GM19351 (cell line): Measurements from ENCODE around the gene ALPI.
A peak's percentile ranks its signal among the peaks of the same experiment; 100 is the strongest.
"Not testable (repeated sequence)": the region's sequence is repeated elsewhere in the genome, so short reads cannot be mapped to it uniquely, and the experiment has no call there.

Experiments
- ATAC-seq: cut with Tn5 transposase; IDR thresholded peaks from one replicate; pipeline ENCODE4 v1.9.1; 2021; ENCODE audit warnings: mild to moderate bottlenecking, moderate library complexity; ENCODE audit not compliant: unreplicated experiment

ALPI gene

DNA sequence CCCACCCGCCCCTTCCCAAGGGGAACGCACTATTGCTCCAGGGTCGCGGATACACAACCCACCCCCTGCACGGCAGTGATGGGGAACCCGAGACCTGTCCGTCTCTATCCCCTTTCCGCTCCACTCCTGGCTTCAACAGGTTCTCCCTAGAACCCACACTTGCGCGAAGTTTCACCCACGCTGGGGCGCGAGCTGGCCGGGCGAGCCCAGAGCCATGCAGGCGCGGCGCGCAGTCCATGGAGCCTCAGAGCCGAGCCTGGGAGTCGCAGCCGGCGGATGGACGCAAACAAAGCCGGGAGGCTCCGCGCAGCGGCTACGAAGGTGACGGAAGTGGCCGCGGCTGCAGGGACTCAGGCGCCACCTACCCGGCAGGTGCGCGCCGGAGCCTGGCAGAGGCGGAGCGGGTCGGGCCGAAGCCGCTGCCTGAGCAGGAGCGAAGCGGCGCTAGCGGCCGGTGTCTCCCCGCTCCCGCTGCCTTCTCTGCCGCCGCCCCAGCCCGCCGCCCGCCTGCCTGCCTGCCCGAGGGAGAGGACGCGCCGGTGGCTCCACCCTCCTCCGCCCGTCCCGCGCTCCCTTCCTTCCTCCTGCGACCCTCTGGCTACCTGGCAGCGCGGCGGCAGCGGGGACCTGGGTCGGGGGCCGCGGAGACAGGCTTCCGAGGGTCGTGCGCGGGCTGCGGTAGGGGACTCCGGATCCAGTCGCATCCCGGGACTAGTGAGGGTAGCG, 35.3 kb upstream of the ALPI start:
- ATAC-seq: no peak

DNA sequence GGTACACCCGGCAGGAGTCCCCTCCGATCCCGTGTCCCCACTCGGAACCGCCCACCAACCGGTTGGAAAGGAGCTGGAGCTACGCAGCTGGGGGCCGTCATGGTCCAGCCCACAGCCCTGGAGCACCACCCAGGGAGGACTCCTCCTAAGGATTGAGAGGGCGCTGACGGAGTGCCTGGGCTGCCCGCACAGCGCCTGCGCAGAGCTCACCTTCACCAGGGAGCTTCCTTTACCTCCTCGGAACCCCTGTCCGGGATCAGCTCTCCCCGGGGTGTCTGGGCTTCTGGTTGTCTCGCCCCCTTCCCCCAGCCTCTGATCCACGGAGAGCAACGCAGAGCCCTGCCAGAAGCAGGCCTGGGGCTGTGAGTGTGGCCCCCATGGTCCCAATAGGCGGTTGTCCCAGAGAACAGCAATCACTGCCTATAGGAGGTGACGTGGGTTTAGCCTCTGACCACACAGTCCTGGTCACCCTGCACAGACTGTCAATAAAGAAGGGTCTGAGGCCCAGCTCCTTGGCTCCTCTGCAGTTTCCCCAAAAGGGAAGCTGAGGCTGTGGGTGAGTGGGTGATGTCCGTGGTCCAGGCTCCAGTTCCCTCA, 34.7 kb upstream of the ALPI start:
- no peak for ATAC-seq

DNA sequence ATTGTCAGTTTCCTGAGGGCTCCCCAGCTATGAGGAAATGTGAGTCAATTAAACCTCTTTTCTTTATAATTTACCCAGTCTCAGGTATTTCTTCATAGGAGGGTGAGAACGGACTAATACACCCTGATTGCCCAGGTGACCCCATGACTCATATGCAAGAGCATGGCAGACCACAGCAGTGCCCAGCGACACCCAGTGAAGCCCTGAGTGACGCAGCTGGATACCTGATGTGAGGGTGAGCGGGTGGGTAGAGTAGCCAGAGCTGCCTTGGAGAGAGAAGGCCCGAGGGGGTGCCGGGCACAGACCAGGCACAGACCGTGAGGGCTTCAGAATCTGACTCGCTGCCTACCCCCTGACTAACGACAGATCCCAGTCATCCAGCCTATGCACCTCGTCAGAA, 33.9 kb upstream of the ALPI start:
- ATAC-seq: no peak

DNA sequence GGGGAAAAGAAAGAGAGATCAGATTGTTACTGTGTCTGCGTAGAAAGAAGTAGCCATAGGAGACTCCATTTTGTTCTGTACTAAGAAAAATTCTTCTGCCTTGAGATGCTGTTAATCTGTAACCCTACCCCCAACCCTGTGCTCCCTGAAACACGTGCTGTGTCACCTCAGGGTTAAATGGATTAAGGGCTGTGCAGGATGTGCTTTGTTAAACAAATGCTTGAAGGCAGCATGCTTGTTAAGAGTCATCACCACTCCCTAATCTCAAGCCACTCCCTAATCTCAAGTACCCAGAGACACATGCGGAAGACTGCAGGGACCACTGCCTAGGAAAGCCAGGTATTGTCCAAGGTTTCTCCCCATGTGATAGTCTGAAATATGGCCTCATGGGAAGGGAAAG, 33.0 kb upstream of the ALPI start:
- ATAC-seq: not testable (repeated sequence)

DNA sequence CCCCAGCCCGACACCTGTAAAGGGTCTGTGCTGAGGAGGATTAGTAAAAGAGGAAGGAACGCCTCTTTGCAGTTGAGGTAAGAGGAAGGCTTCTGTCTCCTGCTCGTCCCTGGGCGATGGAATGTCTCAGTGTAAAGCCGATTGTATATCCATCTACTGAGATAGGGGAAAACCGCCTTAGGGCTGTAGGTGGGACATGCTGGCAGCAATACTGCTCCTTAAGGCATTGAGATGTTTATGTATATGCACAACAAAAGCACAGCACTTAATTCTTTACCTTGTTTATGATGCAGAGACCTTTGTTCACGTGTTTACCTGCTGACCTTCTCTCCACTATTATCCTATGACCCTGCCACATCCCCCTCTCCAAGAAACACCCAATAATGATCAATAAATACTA, 32.5 kb upstream of the ALPI start:
- not testable (repeated sequence) for ATAC-seq

DNA sequence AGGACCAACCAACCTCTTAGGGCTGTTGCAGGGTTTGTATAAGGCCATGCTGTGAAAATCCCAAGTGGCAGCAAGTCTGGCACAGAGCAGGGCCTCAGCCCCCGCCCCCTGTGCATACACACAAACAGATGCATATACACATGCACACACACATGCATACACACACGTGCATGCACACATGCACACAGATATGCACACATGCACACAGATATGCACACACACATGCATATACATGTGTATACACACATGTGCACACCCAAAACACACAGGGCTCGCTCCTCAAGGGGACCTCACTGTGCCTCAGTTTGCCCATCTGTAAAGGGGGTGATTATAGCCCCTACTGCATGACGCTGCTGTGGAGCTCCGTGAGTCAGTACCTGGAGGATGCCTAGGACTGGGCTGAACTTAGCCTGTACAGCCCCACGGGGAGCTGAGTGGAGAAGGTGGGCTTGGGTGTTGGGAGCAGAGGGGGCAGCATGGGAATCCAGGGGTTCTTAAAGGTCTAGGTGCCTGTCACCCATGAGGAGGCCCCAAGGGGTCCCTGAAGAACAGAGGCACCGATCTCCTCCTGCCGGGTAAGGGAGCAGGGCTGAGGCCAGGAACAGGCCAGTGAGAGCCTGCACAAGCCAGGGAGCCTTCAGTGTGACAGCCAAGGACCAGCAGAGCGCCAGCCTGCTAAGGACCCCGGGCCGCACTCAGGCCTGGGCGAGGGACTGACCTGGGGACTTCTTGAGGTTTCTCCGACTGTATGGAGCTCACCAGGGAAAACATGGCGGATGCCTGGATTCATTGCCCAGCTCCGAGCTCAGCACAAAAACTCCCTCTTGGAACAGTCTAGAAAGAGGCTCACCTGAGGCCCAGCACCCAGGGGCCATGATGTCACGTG, 24.0 kb upstream of the ALPI start:
- ATAC-seq: no peak

DNA sequence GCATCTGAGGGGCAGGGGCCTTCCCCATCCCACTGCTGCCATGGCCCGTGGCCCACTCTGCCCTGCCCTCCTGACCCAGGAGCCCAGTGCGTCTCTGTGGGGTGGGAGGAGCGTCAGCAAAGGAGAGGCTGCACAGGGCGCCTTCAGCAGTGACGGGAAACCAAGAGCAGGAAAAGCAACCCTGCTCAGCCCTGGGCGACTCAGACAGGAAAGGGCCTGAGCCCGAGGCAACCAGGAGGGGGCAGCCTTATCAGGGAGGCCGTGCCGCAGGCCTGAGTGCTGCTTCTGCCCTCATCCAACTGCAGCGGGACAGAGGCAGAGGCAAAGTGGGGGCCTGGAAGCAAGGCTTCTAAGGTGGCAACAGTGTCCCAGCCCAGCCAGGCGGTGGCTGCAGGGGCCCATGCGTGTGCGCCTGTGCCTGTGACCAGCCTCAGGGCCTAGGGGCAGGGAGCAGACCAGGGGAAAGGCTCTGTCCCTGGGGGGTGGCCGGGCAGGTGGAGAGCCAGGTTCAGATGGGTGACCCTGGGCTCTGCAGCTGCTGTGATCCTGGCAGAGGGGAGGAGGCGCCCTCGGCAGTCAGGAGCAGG, 23.3 kb upstream of the ALPI start:
- ATAC-seq: no peak

DNA sequence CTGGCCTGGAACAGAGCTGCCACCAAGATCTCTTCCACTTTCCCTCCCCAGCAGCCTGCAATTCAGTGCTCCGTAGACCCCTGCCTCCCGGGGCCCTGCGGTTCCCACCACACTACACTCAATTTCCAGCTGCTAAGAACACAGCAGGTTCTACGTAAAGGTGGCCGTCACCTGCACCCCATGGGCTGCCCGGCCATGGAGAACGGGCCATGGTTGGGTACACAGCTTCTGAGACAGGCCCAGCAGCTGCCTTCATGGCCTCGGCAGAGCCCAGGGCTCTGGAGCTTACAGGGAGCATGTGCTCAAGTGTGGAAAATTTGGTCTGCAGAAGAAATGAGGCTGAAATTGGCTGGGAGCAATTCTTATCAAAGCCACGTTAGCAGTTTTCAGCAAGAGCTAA, 22.3 kb upstream of the ALPI start:
- ATAC-seq: not testable (repeated sequence)

DNA sequence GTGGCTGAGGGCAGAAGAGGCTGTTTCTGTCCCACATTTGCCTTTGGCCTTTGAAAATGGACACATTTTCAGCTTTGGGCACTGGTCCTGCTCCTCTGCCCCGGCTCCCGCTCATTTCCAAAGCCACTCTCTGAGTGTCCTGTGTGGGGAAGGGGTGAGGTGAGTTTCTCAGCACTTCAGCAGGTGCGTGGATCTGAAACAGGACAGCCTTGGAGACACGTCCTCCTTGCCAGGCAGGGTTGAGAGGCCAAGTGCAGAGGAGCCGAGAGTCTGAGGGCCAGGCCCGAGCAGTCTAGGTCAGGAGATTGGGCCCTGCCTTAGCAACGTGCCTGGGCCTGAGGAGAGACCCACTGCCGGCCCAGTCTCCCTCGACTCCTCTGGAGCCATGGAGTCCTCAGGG, 21.9 kb upstream of the ALPI start:
- ATAC-seq: no peak

DNA sequence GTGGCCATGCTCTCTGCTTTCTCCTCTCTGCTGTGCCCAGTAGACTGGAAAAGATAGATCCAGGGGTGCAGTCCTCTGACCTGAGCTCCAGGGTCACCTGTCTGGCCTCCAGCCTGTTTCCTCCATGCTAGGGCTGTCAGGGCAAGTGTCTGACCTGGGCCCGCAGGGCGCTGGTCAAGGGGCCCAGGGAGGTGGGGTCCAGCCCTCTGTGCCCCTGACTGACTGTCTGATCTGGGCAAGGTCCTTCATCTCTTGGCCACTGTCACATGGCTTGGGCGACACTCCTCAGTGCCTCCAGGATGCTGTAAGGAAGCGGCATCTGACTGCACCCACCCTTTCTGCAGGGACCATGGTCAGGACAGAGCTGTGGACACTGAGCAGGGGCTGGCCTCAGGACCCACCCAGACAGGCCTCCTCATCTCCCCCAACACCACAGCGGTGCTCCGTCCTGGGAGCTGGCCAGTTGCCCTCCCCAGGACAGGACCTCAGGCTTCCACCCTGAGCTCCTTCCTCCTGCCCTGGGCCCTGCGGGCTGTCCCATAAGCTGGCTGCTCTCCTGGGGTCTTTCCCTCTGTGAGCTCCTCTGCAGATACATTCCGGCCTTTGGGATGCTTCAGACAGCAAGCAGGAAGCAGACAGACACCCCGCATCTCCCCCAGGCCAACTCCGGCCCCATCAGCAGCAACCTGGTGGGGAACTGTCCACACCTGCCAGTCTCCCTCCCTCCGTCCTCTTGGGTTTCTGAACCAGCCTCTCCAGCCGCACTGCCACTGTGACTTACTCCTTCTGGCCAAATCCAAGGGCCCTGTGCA, 21.2 kb upstream of the ALPI start:
- no peak for ATAC-seq

DNA sequence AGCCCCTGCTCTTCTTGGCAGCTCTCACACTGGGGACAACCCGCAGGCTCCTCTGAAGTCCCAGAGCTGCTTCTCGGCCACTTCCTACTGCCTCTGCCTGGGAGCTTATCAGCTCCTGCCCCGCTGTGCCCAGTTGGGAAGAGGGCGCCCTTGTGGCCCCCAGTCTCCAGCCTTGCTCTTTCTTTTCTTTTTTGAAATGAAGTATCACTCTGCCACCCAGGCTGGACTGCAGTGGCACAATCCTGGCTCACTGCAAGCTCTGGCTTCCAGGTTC, 20.6 kb upstream of the ALPI start:
- no peak for ATAC-seq

DNA sequence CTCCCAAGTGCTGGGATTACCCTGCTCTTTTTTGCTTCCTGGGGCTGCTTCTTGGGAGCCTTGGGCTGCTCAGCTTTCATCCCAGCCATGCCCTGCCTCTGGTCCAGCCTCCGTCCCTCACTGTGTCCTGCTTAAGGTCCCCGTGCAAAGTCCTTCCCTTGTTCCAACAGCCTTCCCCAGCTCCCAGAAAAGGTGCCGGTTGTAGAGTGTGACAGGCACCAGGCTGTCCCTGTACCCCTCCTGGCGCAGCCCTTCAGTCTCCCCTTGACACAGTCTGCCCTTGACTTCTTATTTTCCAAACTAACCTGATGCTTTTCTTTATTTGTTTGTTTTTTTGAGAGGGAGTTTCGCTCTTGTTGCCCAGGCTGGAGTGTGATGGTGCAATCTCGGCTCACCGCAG, 20.1 kb upstream of the ALPI start:
- ATAC-seq: no peak

DNA sequence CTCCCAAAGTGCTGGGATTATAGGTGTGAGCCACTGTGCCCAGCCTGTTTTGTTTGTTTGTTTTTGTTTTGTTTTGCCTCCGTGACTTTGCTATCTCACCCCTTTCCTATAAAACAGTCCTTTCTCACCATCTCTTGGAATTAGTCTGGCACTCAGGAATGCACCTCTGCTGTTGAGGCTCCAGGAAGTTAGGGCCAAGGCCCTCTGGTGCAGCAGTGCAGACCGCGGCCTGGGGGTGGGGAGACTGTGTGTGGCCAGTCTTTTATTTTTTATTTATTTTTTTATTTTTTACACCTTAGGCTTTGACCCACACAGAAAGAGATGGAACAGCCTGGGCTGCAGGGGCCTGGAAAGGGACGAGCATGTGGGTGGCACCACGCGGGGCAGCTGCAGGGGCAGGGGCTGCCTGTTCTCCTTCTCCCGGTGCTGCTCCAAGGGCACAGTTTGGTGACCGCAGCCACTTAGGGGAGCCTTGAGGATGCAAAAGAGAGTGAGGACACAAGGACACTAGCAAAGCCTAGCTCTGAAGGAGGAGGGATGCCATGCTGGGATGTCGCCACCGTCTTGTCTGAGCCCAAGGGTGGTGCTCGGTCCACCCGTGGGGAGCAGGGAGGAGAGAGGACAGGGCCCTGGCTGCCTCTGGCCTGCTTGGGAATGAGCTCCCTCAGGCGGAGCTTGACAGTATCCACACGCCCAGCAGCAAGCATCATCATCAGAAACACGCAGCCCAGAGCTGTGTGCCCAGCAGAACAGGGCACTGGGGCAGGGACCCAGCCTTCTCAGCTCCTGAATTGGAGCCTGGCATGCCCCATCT, 19.4 kb upstream of the ALPI start:
- ATAC-seq: no peak

DNA sequence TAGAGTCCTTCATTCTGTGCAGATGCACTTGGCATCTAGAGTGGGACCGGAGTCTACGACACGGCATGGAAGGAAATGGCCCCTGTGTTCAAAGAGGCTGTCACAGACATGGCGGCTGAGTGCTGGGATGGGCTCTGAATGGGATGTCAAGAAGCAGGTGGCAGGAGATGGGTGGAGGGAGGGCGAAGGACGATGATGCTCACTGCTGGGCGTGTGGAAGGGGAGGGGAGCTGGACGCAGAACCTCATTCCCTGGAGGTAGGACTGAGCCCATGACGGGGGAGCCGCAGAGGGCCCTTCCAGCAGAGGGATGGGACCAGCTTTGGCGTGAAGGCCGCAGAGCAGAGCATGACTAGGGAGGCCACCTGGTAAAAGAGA, 18.8 kb upstream of the ALPI start:
- ATAC-seq: no peak

DNA sequence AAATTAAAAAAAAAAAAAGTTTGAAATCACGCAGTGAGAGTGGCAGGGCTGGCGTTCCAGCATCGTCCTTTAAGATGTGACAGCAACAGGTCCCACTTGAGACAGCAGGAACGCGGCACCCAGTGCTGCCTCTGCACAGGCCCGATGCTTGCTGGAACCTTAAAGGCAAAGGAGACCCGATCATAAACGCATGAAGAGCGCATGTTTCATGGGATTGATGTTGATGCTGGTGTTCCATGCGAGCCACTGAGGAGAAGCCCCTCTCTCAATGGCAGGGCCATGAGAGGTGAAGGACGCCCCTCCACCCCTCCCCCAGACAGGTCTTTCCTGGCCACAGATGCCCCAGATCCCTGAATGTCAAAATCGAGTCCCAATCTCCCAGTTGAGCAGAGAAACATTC, 17.9 kb upstream of the ALPI start:
- ATAC-seq: no peak

DNA sequence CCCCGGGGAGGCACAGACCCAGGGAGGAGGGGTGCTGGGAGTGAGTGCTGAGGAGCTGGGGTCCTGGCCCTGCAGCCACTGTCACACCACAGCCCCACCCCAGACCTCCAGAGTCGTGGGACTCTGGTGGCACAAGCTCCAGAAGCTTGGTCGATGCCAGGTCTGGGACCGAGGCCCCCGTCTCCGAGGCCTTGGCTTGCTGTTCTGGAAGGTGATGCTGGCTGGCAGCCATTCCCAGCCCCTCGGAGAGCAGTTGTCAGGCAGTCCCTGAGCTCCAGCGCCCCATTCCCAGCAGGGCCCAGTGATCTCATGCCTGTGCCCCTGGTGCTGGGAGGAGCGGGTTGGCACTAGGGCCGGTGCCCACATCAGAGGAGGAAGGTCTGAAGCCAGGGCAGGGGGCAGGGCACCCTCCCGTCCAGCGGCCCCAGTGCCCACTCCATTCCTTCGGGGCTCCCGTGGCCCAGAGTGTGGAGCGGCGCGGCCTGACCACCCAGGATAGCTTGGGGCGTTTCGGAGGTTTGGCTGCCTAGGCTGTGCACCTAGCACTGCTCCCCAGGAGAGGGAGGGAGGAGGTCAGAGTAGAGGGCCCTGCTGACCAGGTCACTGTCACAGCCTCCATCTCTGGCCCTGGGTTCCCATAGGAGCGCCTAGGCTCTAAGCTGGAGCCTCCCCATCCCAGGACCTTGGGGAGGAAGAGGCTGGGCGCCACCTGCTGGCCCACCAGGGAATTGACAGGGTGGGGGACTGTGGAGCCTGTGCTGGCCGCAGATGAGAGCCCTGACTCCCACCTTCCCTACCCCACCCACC, 16.8 kb upstream of the ALPI start:
- peak; percentile 37 for ATAC-seq

DNA sequence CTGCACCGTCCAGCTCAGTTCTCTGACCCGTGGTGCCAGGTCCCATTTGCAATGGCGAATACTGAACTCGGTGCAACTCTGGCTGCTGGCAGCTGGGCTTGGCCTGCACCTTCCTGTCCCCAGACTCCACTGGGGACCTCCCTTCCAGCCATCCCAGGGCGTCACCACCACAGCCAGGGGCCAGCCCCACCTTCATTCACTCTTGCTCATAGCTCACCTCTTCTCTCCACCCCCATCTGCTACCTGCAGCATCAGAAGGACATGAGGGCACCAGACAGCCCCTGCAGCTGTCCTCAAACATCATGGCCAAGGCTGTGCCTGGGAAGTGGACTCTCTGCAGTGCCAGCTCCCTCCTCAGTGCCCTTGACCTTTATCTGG, 16.2 kb upstream of the ALPI start:
- ATAC-seq: no peak

DNA sequence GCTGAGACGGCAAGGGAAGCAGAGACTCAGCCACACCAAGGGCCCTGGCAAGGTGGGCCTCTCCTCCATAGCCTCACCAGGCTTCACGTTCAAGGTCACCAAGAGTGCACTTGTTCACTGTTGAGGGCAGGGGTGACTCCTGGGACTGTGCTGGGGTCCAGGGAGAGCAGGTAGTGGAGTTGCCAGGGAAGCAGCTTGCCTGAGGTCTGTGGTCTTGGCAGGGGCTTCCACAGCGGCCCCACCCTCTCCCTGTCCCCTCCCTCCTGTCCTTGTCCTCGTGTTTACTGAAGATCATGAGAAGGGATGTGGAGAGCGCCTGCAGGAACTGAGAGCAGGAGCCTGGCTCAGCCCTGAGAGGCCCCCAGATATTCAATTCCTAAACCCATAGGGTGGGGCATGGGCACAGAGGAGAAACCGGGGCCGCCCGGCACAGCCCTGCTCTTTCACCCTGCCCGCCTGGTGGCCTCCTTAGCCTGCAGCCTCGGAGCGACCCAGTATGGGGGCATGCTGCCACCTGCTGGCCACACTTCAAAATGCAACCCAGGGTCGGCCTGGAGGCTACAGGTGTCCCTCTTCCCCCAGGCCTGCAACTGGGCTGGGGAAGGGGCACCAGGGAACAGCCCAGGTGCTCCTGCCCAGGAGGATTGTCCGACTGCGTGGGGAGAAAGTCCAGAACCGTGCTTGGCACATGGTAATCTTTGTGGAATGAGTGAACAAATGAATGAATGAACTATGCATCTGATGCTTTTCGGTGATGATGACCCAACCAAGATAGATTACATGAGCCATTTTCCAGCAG, 15.5 kb upstream of the ALPI start:
- peak; percentile 88 for ATAC-seq
